T-helper 1 cell (primary cell): ENCODE results near the gene DDX10.
"Not testable (repeated sequence)": the region's sequence is repeated elsewhere in the genome, so short reads cannot be mapped to it uniquely, and the experiment has no call there.

Experiments
- DNase-seq, 5 donors: peaks; one replicate each; pipeline ENCODE4 v3.0.0-alpha.2; 2012 to 2020

DDX10 gene

GRCh38 chr11:108718466-108718865 lies 53.6 kb downstream of the DDX10 start:
- DNase-seq = no peak

- no peak for DNase-seq
Observed at GRCh38 chr11:108724974-108725689, 60.3 kb downstream of the DDX10 start.

GRCh38 chr11:108726077-108726800 lies 61.4 kb downstream of the DDX10 start:
- no peak for DNase-seq

- peak in 1 of 5 donors; percentile 19 for DNase-seq
Observed at GRCh38 chr11:108727665-108728064, 62.8 kb downstream of the DDX10 start.

- no peak for DNase-seq
Observed at GRCh38 chr11:108729227-108729871, 64.5 kb downstream of the DDX10 start.

- no peak for DNase-seq
Observed at GRCh38 chr11:108732395-108732794, 67.5 kb downstream of the DDX10 start.

GRCh38 chr11:108733479-108734116 lies 68.7 kb downstream of the DDX10 start:
- DNase-seq = peak in 1 of 5 donors; percentile 78

GRCh38 chr11:108734283-108734682 lies 69.4 kb downstream of the DDX10 start:
- no peak for DNase-seq

- DNase-seq = peak in 1 of 5 donors; percentile 36
Observed at GRCh38 chr11:108734956-108735559, 70.2 kb downstream of the DDX10 start.

GRCh38 chr11:108740132-108740531 lies 75.3 kb downstream of the DDX10 start:
- DNase-seq = not testable (repeated sequence)

GRCh38 chr11:108743851-108744250 lies 79.0 kb downstream of the DDX10 start:
- no peak for DNase-seq

GRCh38 chr11:108748968-108749367 lies 84.1 kb downstream of the DDX10 start:
- no peak for DNase-seq

GRCh38 chr11:108751444-108751843 lies 86.6 kb downstream of the DDX10 start:
- DNase-seq = no peak

GRCh38 chr11:108752297-108752751 lies 87.5 kb downstream of the DDX10 start:
- DNase-seq = peak in 1 of 5 donors; percentile 9

- DNase-seq = no peak
Observed at GRCh38 chr11:108754901-108755625, 90.2 kb downstream of the DDX10 start.

- no peak for DNase-seq
Observed at GRCh38 chr11:108757630-108758029, 92.8 kb downstream of the DDX10 start.

- no peak for DNase-seq
Observed at GRCh38 chr11:108758458-108758857, 93.6 kb downstream of the DDX10 start.

- DNase-seq = no peak
Observed at GRCh38 chr11:108766596-108767173, 101.8 kb downstream of the DDX10 start.

- DNase-seq = no peak
Observed at GRCh38 chr11:108768370-108768769, 103.5 kb downstream of the DDX10 start.

- no peak for DNase-seq
Observed at GRCh38 chr11:108768964-108769363, 104.1 kb downstream of the DDX10 start.

- DNase-seq = no peak
Observed at GRCh38 chr11:108774037-108774730, 109.3 kb downstream of the DDX10 start.
